IPS DF 6.9 (cell line): ENCODE results near the gene NRXN3.

Experiments used
- DNase-seq: peaks from one replicate; pipeline ENCODE4 v3.0.0-alpha.2; 2013; ENCODE audit warnings: low read depth, low spot score
- H3K27ac ChIP-seq: one replicate; pipeline ENCODE4 v1.5.1; 2013; ENCODE audit warnings: low read length, control low read depth
- H3K27me3 ChIP-seq: 2 replicates; pipeline ENCODE4 v1.6.1; 2013; ENCODE audit warnings: mild to moderate bottlenecking, low read length; ENCODE audit not compliant: control insufficient read depth, insufficient read depth
- H3K36me3 ChIP-seq: 2 replicates; pipeline ENCODE4 v1.6.1; 2013; ENCODE audit warnings: low read length; ENCODE audit not compliant: control insufficient read depth, insufficient read depth
- H3K4me1 ChIP-seq: 2 replicates; pipeline ENCODE4 v1.6.1; 2013; ENCODE audit warnings: low read length; ENCODE audit not compliant: control insufficient read depth, insufficient read depth
- H3K4me3 ChIP-seq: 2 replicates; pipeline ENCODE4 v1.5.1; 2013; ENCODE audit warnings: mild to moderate bottlenecking, low read length
- H3K9me3 ChIP-seq: 2 replicates; pipeline ENCODE4 v1.6.1; 2013; ENCODE audit warnings: low read length, inconsistent platforms; ENCODE audit not compliant: control insufficient read depth, insufficient read depth
- WGBS: extraction: QIAGEN DNeasy Blood & Tissue Kit; methylation state at CpG from one replicate; pipeline ENCODE4 v1.1.7; 2013; ENCODE audit warnings: mixed read lengths, missing lambda C conversion rate; ENCODE audit not compliant: insufficient read length, insufficient coverage; 5-methylcytosine and 5-hydroxymethylcytosine counted together

The NRXN3 gene

GRCh38 chr14:79511146-79511545 lies 1341.0 kb downstream of the NRXN3 start:
- Histone ChIP-seq H3K4me3 (no peak overlapping the region), H3K27ac (no peak overlapping the region), H3K4me1 (no peaks in the 10 kb centered on the region), H3K9me3 (no peaks in the 10 kb centered on the region), H3K27me3 (no peaks in the 10 kb centered on the region), H3K36me3 (no peaks in the 10 kb centered on the region)
- no peak for DNase-seq
- WGBS, result no CpG with 5 or more reads among the region's 3 CpGs

DNA sequence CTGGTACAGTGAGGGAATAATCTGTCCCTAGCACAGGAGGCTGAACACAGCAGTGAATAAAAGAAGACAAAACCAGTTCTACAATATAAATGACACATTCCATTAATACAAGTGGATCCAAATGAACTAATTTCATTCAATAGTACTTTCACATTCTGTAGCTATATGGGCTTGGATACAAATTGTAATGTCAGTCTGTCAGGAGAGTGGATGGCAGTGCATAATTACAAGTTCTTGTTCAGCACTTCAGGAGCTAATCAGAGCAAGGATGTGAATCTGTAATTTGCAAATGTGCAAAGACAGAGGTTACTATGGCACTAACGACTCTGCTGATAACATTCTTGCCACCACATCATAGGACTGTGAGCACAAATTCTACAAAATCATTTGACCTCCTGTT lies 1343.3 kb downstream of the NRXN3 start:
- no CpG with 5 or more reads among the region's 1 CpG for WGBS
- H3K36me3 ChIP-seq, result no peaks in the 10 kb centered on the region
- no peaks in the 10 kb centered on the region for H3K4me1 ChIP-seq
- no peak overlapping the region for H3K27ac ChIP-seq
- no peak for DNase-seq
- H3K4me3 ChIP-seq, result no peak overlapping the region
- H3K9me3 ChIP-seq, result no peaks in the 10 kb centered on the region
- H3K27me3 ChIP-seq, result no peaks in the 10 kb centered on the region

DNA sequence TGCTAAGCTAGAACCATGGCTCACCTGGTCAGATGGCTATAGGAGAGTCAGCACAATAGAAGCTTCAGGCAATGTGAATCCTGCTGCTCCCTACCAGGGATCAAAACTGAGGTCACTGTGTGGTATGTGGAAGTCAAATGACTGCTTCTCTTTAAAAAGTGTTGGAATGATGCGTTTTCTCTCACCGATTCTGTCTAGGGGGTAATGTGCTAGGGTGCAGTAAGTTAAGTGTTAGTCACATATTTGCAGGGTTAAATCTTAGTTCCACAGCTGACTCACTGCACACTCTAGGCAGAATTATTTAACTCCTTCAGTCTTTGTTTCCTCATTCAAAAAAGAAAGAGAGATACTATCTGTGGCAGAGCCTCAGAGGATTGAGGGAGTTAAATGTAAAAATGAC lies 1344.5 kb downstream of the NRXN3 start:
- Histone ChIP-seq H3K9me3 (no peaks in the 10 kb centered on the region), H3K4me1 (no peaks in the 10 kb centered on the region), H3K27ac (no peak overlapping the region), H3K4me3 (no peak overlapping the region), H3K27me3 (no peaks in the 10 kb centered on the region), H3K36me3 (no peaks in the 10 kb centered on the region)
- no CpG with 5 or more reads among the region's 2 CpGs for WGBS
- DNase-seq, result no peak

GRCh38 chr14:79515158-79515557 lies 1345.0 kb downstream of the NRXN3 start:
- Histone ChIP-seq H3K27ac (no peak overlapping the region), H3K4me3 (no peak overlapping the region), H3K36me3 (no peaks in the 10 kb centered on the region), H3K9me3 (no peaks in the 10 kb centered on the region), H3K4me1 (no peaks in the 10 kb centered on the region), H3K27me3 (no peaks in the 10 kb centered on the region)
- WGBS, result no CpG with 5 or more reads among the region's 3 CpGs
- no peak for DNase-seq

- DNase-seq, result no peak
- no peak overlapping the region for H3K4me3 ChIP-seq
- H3K27ac ChIP-seq, result no peak overlapping the region
- no CpG with 5 or more reads among the region's 2 CpGs for WGBS
- no peaks in the 10 kb centered on the region for H3K4me1 ChIP-seq
- H3K36me3 ChIP-seq, result no peaks in the 10 kb centered on the region
- no peaks in the 10 kb centered on the region for H3K9me3 ChIP-seq
- H3K27me3 ChIP-seq, result no peaks in the 10 kb centered on the region
These were observed 1345.8 kb downstream of the NRXN3 start for GRCh38 chr14:79516009-79516408.

DNA sequence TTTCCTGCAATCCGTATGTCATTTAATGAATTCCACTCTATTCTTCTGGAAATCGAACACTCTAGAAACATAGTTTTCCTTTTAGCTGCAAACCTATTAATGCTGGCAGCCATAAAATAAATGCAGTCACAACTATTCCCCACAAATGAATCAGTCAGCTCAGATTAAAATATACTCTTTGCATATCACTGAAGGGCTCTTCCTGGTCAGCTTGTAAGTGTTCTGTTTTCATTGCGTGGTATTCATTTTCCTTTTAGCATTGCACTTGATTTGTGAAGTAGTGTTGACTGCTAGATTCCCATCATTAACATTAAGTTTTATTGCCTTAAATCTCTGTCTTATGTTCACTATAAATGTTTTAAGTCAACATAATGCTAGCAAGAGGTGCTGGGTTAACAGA lies 1355.2 kb downstream of the NRXN3 start:
- Histone ChIP-seq H3K27ac (no peak overlapping the region), H3K4me3 (no peak overlapping the region), H3K27me3 (no peaks in the 10 kb centered on the region), H3K36me3 (no peaks in the 10 kb centered on the region), H3K9me3 (no peaks in the 10 kb centered on the region), H3K4me1 (no peaks in the 10 kb centered on the region)
- WGBS, result no CpG with 5 or more reads among the region's 3 CpGs
- DNase-seq, result no peak

GRCh38 chr14:79528828-79529416 lies 1358.7 kb downstream of the NRXN3 start:
- no peaks in the 10 kb centered on the region for H3K27me3 ChIP-seq
- no peaks in the 10 kb centered on the region for H3K9me3 ChIP-seq
- H3K4me3 ChIP-seq, result no peak overlapping the region
- H3K36me3 ChIP-seq, result no peaks in the 10 kb centered on the region
- no peaks in the 10 kb centered on the region for H3K4me1 ChIP-seq
- no peak overlapping the region for H3K27ac ChIP-seq
- DNase-seq, result no peak
- no CpG with 5 or more reads among the region's 16 CpGs for WGBS

- H3K9me3 ChIP-seq, result no peaks in the 10 kb centered on the region
- DNase-seq, result no peak
- H3K4me1 ChIP-seq, result peaks cover 1% of the 10 kb centered on the region; the same call in 1 of the 2 replicates
- no peaks in the 10 kb centered on the region for H3K36me3 ChIP-seq
- H3K27me3 ChIP-seq, result no peaks in the 10 kb centered on the region
- WGBS, result no CpG with 5 or more reads among the region's 1 CpG
- no peak overlapping the region for H3K27ac ChIP-seq
- no peak overlapping the region for H3K4me3 ChIP-seq
These were observed 1360.4 kb downstream of the NRXN3 start for GRCh38 chr14:79530555-79530954.

GRCh38 chr14:79534703-79535353 lies 1364.7 kb downstream of the NRXN3 start:
- no CpG with 5 or more reads among the region's 8 CpGs for WGBS
- Histone ChIP-seq H3K36me3 (no peaks in the 10 kb centered on the region), H3K4me3 (no peak overlapping the region), H3K27ac (no peak overlapping the region), H3K9me3 (no peaks in the 10 kb centered on the region), H3K27me3 (no peaks in the 10 kb centered on the region), H3K4me1 (peaks cover 1% of the 10 kb centered on the region; the same call in 1 of the 2 replicates)
- no peak for DNase-seq

- no peak overlapping the region for H3K4me3 ChIP-seq
- no peaks in the 10 kb centered on the region for H3K36me3 ChIP-seq
- WGBS, result no CpG with 5 or more reads among the region's 1 CpG
- no peak overlapping the region for H3K27ac ChIP-seq
- no peaks in the 10 kb centered on the region for H3K27me3 ChIP-seq
- no peak for DNase-seq
- no peaks in the 10 kb centered on the region; the same call in 1 of the 2 replicates for H3K4me1 ChIP-seq
- H3K9me3 ChIP-seq, result no peaks in the 10 kb centered on the region
These were observed 1370.2 kb downstream of the NRXN3 start for GRCh38 chr14:79540394-79540793.

DNA sequence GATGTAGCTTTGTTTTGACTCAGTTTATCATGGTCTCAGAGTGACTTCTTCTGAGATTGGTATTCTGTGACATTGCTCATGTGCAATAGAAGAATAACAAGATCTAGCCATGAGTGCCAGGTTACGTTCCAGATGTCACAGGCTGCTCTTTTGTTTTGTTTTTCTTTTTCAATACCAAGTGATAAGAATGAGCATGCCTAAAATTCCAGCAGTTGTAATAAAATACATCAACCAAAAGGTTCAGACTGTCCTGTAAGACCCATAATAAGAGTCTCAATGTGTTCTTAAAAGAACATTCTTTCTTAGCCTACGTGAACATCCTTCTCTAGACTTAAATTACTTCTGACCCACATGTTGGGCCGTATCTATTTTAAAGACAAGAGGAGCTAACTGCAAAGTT lies 1371.9 kb downstream of the NRXN3 start:
- Histone ChIP-seq H3K27me3 (no peaks in the 10 kb centered on the region), H3K27ac (no peak overlapping the region), H3K36me3 (no peaks in the 10 kb centered on the region), H3K4me3 (no peak overlapping the region), H3K4me1 (no peaks in the 10 kb centered on the region; the same call in 1 of the 2 replicates), H3K9me3 (no peaks in the 10 kb centered on the region)
- no CpG with 5 or more reads among the region's 3 CpGs for WGBS
- no peak for DNase-seq
